ENCODE measurements around the gene CLCNKB.

The CLCNKB gene

DNA sequence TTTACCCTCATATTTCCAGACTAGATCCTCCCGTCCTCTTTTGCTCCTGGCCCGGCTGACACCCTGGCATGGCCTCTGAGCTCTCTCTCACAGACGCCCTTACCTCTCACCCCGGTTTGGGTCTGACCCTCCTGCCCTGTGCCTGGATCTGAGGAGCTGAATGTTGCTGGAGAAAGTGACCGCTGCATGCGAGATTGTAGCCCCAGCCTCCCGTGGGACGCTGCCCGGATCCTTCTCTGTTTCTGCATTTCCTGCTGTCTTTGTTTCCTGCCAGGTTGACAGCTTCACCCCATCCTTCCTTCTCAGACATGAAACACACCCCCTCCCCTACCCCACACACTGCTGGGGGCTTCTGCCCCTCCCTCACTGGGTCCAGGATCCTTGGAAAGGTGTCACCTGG lies 20.3 kb downstream of the CLCNKB start:
- H3K4me1 ChIP-seq (ENCODE audit: control insufficient read depth in 1 of 2, insufficient read depth in 2 of 2, low read length in 2 of 2), result peaks cover 0 to 13% of the 10 kb centered on the region in 2 donors
- H3K9me3 ChIP-seq (ENCODE audit: control insufficient read depth in 1 of 2, low read length in 2 of 2), result no peaks in the 10 kb centered on the region
- H3K27me3 ChIP-seq (ENCODE audit: low read depth, low read length), result no peaks in the 10 kb centered on the region
- H3K36me3 ChIP-seq (ENCODE audit: control insufficient read depth in 1 of 2, insufficient read depth in 2 of 2, low read length in 2 of 2), result no peaks in the 10 kb centered on the region
- no peak overlapping the region for H3K27ac ChIP-seq (ENCODE audit: low read length)
- H3K4me3 ChIP-seq (ENCODE audit: low read depth in 1 of 2, low read length in 2 of 2), result no peak overlapping the region

DNA sequence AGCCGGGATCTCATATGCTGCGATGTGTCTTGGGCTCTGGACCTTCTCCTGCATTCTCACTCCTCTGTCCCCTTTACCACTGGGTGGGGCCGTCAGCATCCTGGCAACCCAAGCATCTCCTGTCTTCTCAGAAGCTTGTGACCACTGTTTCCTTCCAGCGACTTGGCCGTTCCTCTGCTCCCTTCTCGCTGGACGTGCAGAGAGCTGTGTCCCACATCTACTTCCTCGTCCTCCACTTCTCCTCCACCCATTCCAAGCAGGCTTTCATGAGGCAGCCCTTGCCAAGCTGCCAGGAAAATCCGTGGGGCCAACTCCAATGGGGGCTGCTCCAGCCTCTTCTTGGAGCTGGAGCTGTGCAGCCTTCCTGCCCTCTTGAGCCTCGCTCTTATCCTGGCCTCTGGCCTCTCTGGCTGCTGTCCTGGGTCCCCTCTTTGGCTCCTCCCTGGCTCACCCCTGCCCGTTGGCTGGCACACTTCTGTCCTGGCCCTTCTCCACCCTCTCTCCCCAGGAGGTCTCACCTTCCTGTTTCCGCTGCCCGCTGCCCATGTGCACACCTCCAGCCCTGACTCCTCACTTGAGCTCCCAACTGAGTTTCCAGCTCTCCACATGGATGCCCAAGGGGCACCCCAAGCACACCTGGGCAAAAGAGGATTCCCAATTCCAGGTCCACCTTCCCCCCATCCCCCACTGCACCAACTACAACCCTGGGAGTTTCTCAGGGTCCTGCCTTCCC lies 21.1 kb downstream of the CLCNKB start:
- H3K9me3 ChIP-seq (ENCODE audit: control insufficient read depth in 1 of 2, low read length in 2 of 2), result no peaks in the 10 kb centered on the region
- H3K4me3 ChIP-seq (ENCODE audit: low read depth in 1 of 2, low read length in 2 of 2), result no peak overlapping the region
- H3K36me3 ChIP-seq (ENCODE audit: control insufficient read depth in 1 of 2, insufficient read depth in 2 of 2, low read length in 2 of 2), result no peaks in the 10 kb centered on the region
- no peak overlapping the region for H3K27ac ChIP-seq (ENCODE audit: low read length)
- peaks cover 0 to 13% of the 10 kb centered on the region in 2 donors for H3K4me1 ChIP-seq (ENCODE audit: control insufficient read depth in 1 of 2, insufficient read depth in 2 of 2, low read length in 2 of 2)
- no peaks in the 10 kb centered on the region for H3K27me3 ChIP-seq (ENCODE audit: low read depth, low read length)

DNA sequence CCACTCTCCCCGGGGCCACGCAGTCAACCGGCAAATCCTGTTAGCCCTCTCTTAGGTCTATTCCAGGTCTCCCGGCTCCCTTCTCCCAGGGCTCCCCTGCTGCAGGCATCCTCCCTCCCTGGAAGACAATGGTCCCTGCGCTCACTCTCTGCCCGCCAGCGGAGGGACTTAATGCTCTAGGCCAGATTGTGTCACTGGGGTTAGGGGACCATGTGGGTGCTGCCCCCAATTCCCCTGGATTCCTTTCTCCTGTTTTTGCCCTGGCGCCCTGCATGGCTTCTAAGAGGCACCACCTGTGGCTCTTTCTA lies 21.6 kb downstream of the CLCNKB start:
- no peaks in the 10 kb centered on the region for H3K27me3 ChIP-seq (ENCODE audit: low read depth, low read length)
- H3K4me3 ChIP-seq (ENCODE audit: low read depth in 1 of 2, low read length in 2 of 2), result no peak overlapping the region
- no peak overlapping the region for H3K27ac ChIP-seq (ENCODE audit: low read length)
- peaks cover 0 to 13% of the 10 kb centered on the region in 2 donors for H3K4me1 ChIP-seq (ENCODE audit: control insufficient read depth in 1 of 2, insufficient read depth in 2 of 2, low read length in 2 of 2)
- no peaks in the 10 kb centered on the region for H3K9me3 ChIP-seq (ENCODE audit: control insufficient read depth in 1 of 2, low read length in 2 of 2)
- H3K36me3 ChIP-seq (ENCODE audit: control insufficient read depth in 1 of 2, insufficient read depth in 2 of 2, low read length in 2 of 2), result no peaks in the 10 kb centered on the region

DNA sequence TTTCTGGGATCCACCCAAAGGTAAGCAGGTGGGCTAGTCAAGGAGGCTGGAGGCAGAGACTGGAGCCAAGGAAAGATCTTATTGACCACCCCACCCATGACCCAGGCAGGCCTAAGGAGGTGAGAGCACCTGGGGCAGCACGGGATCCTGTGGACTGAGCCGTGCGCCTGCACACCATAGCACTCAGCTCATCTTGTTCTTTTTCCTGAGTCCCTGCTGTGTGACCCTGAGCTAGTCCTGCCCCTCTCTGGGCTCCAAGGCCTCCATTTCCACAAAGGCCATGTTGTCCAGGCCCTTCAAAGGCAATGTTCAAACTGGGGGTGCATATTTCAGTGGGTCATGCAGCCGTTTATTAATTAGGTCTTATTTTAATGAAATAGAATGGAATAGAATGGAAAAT lies 22.7 kb downstream of the CLCNKB start:
- Histone ChIP-seq H3K4me1 (ENCODE audit: control insufficient read depth in 1 of 2, insufficient read depth in 2 of 2, low read length in 2 of 2) (peaks cover 0 to 13% of the 10 kb centered on the region in 2 donors), H3K9me3 (ENCODE audit: control insufficient read depth in 1 of 2, low read length in 2 of 2) (no peaks in the 10 kb centered on the region), H3K4me3 (ENCODE audit: low read depth in 1 of 2, low read length in 2 of 2) (no peak overlapping the region), H3K36me3 (ENCODE audit: control insufficient read depth in 1 of 2, insufficient read depth in 2 of 2, low read length in 2 of 2) (no peaks in the 10 kb centered on the region), H3K27ac (ENCODE audit: low read length) (no peak overlapping the region), H3K27me3 (ENCODE audit: low read depth, low read length) (no peaks in the 10 kb centered on the region)

DNA sequence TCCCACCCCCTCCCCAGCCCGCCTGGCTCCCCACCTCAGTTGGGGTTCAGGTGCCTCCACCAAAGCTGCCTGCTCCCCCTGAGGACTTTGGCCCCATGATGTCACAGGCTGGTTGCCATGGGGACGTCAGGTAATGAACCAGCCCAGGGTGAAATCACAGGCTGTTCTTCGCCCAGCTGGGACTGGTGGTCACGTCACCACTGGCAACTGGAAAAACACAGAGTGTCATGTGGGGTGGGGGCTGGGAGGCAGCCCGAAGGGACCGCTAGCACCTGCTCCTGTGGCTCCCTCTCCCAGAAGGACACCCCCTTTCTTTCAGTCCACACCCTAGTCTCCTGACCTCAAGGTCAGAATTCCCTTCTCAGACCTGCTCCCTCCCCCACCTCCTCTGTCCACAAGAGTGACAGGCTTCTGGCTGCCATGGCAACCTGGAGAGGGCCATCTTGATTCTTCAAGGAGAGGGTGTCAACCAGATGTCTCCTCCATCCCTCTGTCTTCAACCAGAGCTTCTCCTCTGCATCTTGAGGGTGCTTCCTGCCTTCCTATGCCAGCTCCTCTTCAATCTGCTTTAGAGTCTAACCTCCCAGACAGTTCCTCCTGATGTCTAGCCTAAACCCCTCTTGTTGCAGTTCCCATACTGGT lies 23.7 kb downstream of the CLCNKB start:
- Histone ChIP-seq H3K27ac (ENCODE audit: low read length) (no peak overlapping the region), H3K4me3 (ENCODE audit: low read depth in 1 of 2, low read length in 2 of 2) (no peak overlapping the region), H3K9me3 (ENCODE audit: control insufficient read depth in 1 of 2, low read length in 2 of 2) (no peaks in the 10 kb centered on the region), H3K27me3 (ENCODE audit: low read depth, low read length) (no peaks in the 10 kb centered on the region), H3K4me1 (ENCODE audit: control insufficient read depth in 1 of 2, insufficient read depth in 2 of 2, low read length in 2 of 2) (peaks cover 0 to 13% of the 10 kb centered on the region in 2 donors), H3K36me3 (ENCODE audit: control insufficient read depth in 1 of 2, insufficient read depth in 2 of 2, low read length in 2 of 2) (no peaks in the 10 kb centered on the region)

DNA sequence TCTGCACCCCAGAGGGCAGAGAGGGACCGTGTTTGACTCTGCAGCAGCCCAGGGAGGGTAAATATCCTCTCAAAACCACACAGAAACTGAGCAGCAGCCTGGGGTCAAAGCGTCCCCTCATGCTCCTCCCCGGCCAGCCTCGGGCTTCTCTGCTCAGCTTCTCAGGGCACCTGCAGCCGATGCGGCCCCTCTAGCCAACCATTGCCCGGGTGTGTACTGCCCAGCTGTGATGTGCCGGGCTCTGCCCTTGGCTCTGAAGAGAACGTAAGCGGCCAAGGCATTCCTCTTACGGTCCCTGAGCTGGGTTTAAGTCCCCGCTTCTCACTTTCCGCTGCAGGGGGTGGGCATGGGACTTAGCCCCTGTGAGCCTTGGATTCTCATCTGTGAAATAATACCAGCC lies 24.4 kb downstream of the CLCNKB start:
- H3K36me3 ChIP-seq (ENCODE audit: control insufficient read depth in 1 of 2, insufficient read depth in 2 of 2, low read length in 2 of 2), result no peaks in the 10 kb centered on the region
- no peak overlapping the region for H3K4me3 ChIP-seq (ENCODE audit: low read depth in 1 of 2, low read length in 2 of 2)
- no peak overlapping the region for H3K27ac ChIP-seq (ENCODE audit: low read length)
- peaks cover 0 to 13% of the 10 kb centered on the region in 2 donors for H3K4me1 ChIP-seq (ENCODE audit: control insufficient read depth in 1 of 2, insufficient read depth in 2 of 2, low read length in 2 of 2)
- no peaks in the 10 kb centered on the region for H3K9me3 ChIP-seq (ENCODE audit: control insufficient read depth in 1 of 2, low read length in 2 of 2)
- no peaks in the 10 kb centered on the region for H3K27me3 ChIP-seq (ENCODE audit: low read depth, low read length)

DNA sequence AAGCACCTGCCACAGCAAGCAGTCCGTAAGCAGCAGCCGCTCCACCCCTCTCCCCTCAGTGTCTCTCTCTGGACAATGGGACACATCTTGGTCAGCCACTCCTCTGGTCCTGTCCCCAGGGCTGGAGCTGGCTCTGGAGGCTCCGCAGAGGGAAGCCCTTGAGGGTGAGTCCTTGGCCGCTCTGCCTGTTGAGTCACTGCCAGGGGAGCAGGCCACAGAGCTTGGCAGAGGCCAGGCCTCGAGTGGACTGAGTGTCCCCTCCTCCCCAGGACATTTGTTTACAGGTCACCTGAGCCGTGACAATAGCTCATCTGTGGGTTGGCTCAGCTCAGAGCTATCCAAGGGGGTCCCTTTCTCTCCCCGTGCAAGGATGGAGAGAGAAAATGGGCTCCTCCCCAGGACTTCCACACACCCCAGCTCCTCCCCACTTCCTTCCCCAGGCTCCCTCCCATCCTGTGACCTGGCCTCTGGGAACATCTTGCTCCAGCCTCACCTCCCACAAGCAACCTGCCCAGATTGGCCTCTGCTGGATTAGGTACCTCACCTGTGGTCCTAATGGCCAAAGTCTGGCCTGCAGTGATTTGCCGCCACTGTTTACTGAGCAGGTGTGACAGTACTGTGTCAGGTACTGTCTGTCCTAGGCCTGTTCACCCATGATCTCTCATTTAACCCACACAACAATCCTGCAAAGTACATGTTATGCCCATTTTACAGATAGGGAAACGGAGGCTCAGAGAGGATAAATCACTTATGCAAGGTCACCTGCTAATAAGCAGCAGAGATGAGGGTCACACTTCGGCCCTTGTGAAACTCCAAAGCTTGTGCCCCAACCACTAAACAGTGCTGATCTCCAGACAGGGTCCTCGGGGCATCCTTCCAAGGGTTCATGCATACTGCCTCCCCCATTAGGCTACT lies 25.0 kb downstream of the CLCNKB start:
- no peak overlapping the region for H3K4me3 ChIP-seq (ENCODE audit: low read depth in 1 of 2, low read length in 2 of 2)
- peaks cover 0 to 17% of the 10 kb centered on the region in 2 donors for H3K4me1 ChIP-seq (ENCODE audit: control insufficient read depth in 1 of 2, insufficient read depth in 2 of 2, low read length in 2 of 2)
- no peak overlapping the region for H3K27ac ChIP-seq (ENCODE audit: low read length)
- H3K36me3 ChIP-seq (ENCODE audit: control insufficient read depth in 1 of 2, insufficient read depth in 2 of 2, low read length in 2 of 2), result no peaks in the 10 kb centered on the region
- H3K9me3 ChIP-seq (ENCODE audit: control insufficient read depth in 1 of 2, low read length in 2 of 2), result no peaks in the 10 kb centered on the region
- no peaks in the 10 kb centered on the region for H3K27me3 ChIP-seq (ENCODE audit: low read depth, low read length)

DNA sequence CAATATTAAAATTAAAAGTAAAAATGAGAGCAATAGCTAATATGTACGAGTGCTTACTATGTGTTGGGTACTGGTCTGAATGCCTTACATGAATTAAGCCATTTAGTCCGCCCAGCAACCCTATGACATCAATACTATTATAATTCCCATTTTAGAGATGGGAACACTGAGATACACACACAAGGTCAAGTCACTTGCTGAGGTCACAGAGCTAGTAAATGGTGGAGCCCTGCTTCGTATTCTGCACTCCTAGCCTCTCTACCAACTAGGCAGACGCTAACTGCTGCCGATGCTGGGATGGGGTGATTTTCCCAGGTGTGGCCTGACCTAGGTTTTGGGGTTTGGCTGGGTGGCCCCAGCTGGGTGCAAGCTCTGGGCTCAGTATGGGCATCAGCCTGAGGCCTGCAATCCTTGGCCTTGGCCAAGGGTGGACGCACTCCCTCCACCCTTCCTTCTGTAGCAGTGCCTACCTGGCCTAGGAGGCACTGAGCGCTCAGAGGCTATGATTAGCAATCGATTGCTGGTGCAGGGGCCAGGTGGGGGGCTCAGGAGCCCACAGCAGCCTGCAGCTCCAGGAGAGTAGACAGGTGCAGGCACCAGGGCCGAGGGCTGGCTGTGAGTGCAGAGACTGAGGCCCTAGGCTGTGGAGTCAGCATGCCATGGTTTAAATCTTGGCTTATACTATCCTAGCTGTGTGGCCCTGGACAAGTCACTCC lies 27.2 kb downstream of the CLCNKB start:
- Histone ChIP-seq H3K9me3 (ENCODE audit: control insufficient read depth in 1 of 2, low read length in 2 of 2) (no peaks in the 10 kb centered on the region), H3K27me3 (ENCODE audit: low read depth, low read length) (peaks cover 6% of the 10 kb centered on the region), H3K4me3 (ENCODE audit: low read depth in 1 of 2, low read length in 2 of 2) (no peak overlapping the region), H3K4me1 (ENCODE audit: control insufficient read depth in 1 of 2, insufficient read depth in 2 of 2, low read length in 2 of 2) (peaks cover 0 to 25% of the 10 kb centered on the region in 2 donors), H3K36me3 (ENCODE audit: control insufficient read depth in 1 of 2, insufficient read depth in 2 of 2, low read length in 2 of 2) (no peaks in the 10 kb centered on the region), H3K27ac (ENCODE audit: low read length) (no peak overlapping the region)

DNA sequence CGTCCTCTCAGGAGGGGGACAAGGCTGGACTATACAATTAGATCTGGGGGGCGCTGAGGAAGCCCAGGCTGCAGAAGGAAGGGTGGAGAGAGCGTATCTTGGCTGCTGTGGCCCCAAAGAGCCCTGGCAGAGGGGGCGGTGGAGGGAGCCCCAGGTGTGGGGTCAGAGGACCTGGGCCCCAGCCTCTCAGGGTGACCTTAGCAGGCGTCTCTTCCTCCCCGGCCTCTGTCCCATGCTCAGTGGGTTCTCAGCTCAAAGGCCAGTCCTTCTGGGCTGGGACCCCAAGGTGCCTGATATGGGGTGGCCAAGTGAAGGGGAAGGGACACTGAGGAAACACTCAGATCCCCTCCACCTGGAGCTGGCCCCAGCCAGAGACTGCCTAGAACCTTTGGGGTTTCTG lies 28.0 kb downstream of the CLCNKB start:
- no peak overlapping the region for H3K27ac ChIP-seq (ENCODE audit: low read length)
- H3K4me3 ChIP-seq (ENCODE audit: low read depth in 1 of 2, low read length in 2 of 2), result no peak overlapping the region
- no peaks in the 10 kb centered on the region for H3K36me3 ChIP-seq (ENCODE audit: control insufficient read depth in 1 of 2, insufficient read depth in 2 of 2, low read length in 2 of 2)
- H3K9me3 ChIP-seq (ENCODE audit: control insufficient read depth in 1 of 2, low read length in 2 of 2), result no peaks in the 10 kb centered on the region
- peaks cover 0 to 25% of the 10 kb centered on the region in 2 donors for H3K4me1 ChIP-seq (ENCODE audit: control insufficient read depth in 1 of 2, insufficient read depth in 2 of 2, low read length in 2 of 2)
- H3K27me3 ChIP-seq (ENCODE audit: low read depth, low read length), result peaks cover 6% of the 10 kb centered on the region

DNA sequence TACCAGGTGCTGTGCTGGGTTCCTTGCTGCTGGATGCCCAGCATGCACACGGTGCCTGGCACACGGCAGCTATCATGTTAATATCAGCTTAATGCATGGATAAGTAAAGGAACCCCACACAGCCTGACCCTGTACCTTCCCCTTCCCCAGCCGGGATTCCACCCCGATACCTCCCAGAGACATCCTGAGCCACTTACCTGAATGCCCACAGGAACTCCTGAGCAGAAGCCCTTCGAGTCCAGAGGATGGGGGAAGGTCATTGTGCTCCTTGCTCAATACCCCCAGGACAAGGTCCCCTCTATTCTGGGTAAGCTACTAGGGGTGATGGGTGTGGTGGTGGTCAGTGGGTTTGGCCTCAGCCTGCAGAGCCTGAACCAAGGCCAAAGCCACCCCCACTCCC lies 28.5 kb downstream of the CLCNKB start:
- Histone ChIP-seq H3K27me3 (ENCODE audit: low read depth, low read length) (peaks cover 6% of the 10 kb centered on the region), H3K9me3 (ENCODE audit: control insufficient read depth in 1 of 2, low read length in 2 of 2) (no peaks in the 10 kb centered on the region), H3K4me3 (ENCODE audit: low read depth in 1 of 2, low read length in 2 of 2) (no peak overlapping the region), H3K36me3 (ENCODE audit: control insufficient read depth in 1 of 2, insufficient read depth in 2 of 2, low read length in 2 of 2) (no peaks in the 10 kb centered on the region), H3K27ac (ENCODE audit: low read length) (no peak overlapping the region), H3K4me1 (ENCODE audit: control insufficient read depth in 1 of 2, insufficient read depth in 2 of 2, low read length in 2 of 2) (peaks cover 0 to 25% of the 10 kb centered on the region in 2 donors)
